KMS-11 (cell line): Measurements from ENCODE around the gene AR.

ENCODE experiments used
- H2AFZ ChIP-seq: fragments of 200-600 bp; sonication (generic); 2 replicates; pipeline ENCODE4 v1.6.1; 2016; ENCODE audit warnings: antibody characterized with exemption, mixed run types, low read depth
- H3K27ac ChIP-seq: fragments of 200-600 bp; sonication (generic); 2 replicates; pipeline ENCODE4 v1.6.1; 2016; ENCODE audit warnings: mild to moderate bottlenecking, mixed run types
- H3K27me3 ChIP-seq: fragments of 200-600 bp; sonication (generic); 2 replicates; pipeline ENCODE4 v1.6.1; 2017; ENCODE audit warnings: mild to moderate bottlenecking, low read depth, mixed run types, moderate library complexity; ENCODE audit not compliant: insufficient read depth
- H3K36me3 ChIP-seq: fragments of 200-600 bp; sonication (generic); 2 replicates; pipeline ENCODE4 v1.6.1; 2017; ENCODE audit warnings: mild to moderate bottlenecking, mixed run types; ENCODE audit not compliant: insufficient read depth
- H3K4me1 ChIP-seq: fragments of 200-600 bp; sonication (generic); 2 replicates; pipeline ENCODE4 v1.6.1; 2016; ENCODE audit warnings: mild to moderate bottlenecking, low read depth, mixed run types; ENCODE audit not compliant: poor library complexity, severe bottlenecking
- H3K4me2 ChIP-seq: fragments of 200-600 bp; sonication (generic); 2 replicates; pipeline ENCODE4 v1.7.0; 2016; ENCODE audit warnings: mild to moderate bottlenecking, mixed run types
- H3K4me3 ChIP-seq: fragments of 200-600 bp; sonication (generic); IDR thresholded peaks from 2 replicates; pipeline ENCODE4 v1.6.1; 2017; ENCODE audit warnings: low read depth, low read length, mixed read lengths; ENCODE audit not compliant: insufficient read depth
- H3K79me2 ChIP-seq: fragments of 200-600 bp; sonication (generic); 2 replicates; pipeline ENCODE4 v1.6.1; 2016; ENCODE audit warnings: low read depth, mixed run types; ENCODE audit not compliant: insufficient read depth
- H3K9ac ChIP-seq: fragments of 200-600 bp; sonication (generic); 2 replicates; pipeline ENCODE4 v1.6.1; 2016; ENCODE audit warnings: mild to moderate bottlenecking, mixed run types
- H4K20me1 ChIP-seq: fragments of 200-600 bp; sonication (generic); 2 replicates; pipeline ENCODE4 v1.6.1; 2016; ENCODE audit warnings: mild to moderate bottlenecking, mixed run types; ENCODE audit not compliant: insufficient read depth
- TF ChIP-seq, protein P1 (sequence below): fragments of 200-600 bp; sonication (generic); conservative IDR thresholded peaks from 2 replicates; pipeline ENCODE4 v1.6.1; 2017; ENCODE audit warnings: low read depth, mild to moderate bottlenecking, antibody characterized with exemption, low read length, moderate library complexity, mixed read lengths

AR gene

DNA sequence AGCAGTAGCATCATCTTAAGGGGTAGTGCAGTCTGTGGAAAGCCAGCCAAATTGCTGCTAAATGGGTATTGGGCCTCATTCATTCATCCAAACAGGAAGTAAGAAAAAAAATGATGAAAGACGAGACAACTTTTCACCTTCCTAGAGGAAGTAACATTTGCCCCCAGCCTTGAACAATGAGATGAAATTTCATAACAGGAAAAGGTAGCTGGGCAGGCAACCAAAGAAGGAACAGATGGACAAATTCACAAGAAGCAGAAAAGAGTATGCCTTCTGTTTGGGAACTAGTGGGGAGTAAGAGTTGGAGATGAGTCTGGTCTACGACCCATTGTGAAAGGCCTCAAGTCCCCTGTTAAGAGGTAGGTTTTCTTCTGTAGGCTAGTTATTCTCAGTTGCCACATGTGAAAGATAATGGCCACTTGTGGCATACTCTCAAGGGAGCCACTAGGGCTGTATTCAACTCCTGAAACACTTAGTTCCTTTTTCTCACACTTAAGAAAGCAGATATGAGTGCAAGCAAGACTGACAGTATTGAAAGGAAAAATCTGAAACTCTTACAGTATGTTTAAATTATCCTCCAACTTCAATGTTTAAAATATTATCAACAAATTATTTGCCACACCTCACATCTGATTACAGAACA is 190.4 kb downstream of the AR start:
- Histone ChIP-seq H3K9ac (no peak overlapping the region), H4K20me1 (no peaks in the 10 kb centered on the region), H2AFZ (no peak overlapping the region), H3K4me1 (no peaks in the 10 kb centered on the region), H3K4me3 (no peak overlapping the region), H3K4me2 (no peak overlapping the region), H3K36me3 (no peaks in the 10 kb centered on the region), H3K27ac (no peak overlapping the region), H3K79me2 (no peaks in the 10 kb centered on the region), H3K27me3 (no peaks in the 10 kb centered on the region)
- TF ChIP-seq, protein P1, sequence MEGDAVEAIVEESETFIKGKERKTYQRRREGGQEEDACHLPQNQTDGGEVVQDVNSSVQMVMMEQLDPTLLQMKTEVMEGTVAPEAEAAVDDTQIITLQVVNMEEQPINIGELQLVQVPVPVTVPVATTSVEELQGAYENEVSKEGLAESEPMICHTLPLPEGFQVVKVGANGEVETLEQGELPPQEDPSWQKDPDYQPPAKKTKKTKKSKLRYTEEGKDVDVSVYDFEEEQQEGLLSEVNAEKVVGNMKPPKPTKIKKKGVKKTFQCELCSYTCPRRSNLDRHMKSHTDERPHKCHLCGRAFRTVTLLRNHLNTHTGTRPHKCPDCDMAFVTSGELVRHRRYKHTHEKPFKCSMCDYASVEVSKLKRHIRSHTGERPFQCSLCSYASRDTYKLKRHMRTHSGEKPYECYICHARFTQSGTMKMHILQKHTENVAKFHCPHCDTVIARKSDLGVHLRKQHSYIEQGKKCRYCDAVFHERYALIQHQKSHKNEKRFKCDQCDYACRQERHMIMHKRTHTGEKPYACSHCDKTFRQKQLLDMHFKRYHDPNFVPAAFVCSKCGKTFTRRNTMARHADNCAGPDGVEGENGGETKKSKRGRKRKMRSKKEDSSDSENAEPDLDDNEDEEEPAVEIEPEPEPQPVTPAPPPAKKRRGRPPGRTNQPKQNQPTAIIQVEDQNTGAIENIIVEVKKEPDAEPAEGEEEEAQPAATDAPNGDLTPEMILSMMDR: no peak

DNA sequence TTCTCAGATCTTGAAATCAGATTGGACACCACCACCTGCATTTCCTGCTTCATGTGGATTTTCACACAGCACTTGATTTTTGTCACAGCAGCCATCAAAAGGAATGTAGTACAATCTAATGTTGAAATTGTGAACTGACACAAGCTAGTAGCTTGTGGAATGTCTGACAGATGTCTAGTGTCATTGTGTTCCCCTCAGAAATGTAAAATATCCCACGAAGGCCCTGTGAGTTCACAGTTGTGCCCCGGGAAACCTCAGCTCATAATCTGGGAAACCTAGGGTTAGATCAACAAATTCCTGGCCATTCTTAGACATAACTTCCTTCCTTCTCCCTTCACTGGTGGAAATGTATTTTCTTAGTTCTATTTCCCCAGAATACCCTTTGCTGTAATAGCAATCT is 205.7 kb downstream of the AR start:
- TF ChIP-seq, protein P1: no peak
- H3K4me2 ChIP-seq: no peak overlapping the region
- H3K9ac ChIP-seq: no peak overlapping the region
- H3K79me2 ChIP-seq: no peaks in the 10 kb centered on the region
- H3K4me1 ChIP-seq: no peaks in the 10 kb centered on the region
- H3K27ac ChIP-seq: no peak overlapping the region
- H3K4me3 ChIP-seq: no peak overlapping the region
- H2AFZ ChIP-seq: no peak overlapping the region
- H3K36me3 ChIP-seq: no peaks in the 10 kb centered on the region
- H3K27me3 ChIP-seq: no peaks in the 10 kb centered on the region
- no peaks in the 10 kb centered on the region for H4K20me1 ChIP-seq

DNA sequence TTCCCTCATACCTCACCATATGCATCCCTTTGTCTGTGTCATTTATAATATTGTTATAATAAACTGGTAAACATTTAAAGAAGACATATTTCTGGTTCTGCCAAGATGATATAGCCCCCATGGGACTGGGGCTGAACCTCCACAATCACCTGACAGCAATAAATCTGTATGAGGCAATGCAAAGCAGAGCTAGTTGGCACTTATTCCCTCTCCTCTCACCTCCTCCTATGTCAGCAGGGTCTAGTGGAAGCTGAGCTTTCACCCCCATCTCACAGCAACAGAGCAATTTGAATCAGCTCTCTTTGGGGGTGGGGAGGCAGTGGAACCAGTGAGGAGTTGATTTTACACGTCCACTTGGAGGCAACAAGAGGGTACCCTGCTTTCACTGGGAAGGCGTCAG is 206.9 kb downstream of the AR start:
- Histone ChIP-seq H3K36me3 (no peaks in the 10 kb centered on the region), H3K79me2 (no peaks in the 10 kb centered on the region), H3K4me3 (no peak overlapping the region), H4K20me1 (no peaks in the 10 kb centered on the region), H3K4me1 (no peaks in the 10 kb centered on the region), H3K4me2 (no peak overlapping the region), H3K9ac (no peak overlapping the region), H3K27me3 (no peaks in the 10 kb centered on the region), H2AFZ (no peak overlapping the region), H3K27ac (no peak overlapping the region)
- TF ChIP-seq, protein P1: no peak

DNA sequence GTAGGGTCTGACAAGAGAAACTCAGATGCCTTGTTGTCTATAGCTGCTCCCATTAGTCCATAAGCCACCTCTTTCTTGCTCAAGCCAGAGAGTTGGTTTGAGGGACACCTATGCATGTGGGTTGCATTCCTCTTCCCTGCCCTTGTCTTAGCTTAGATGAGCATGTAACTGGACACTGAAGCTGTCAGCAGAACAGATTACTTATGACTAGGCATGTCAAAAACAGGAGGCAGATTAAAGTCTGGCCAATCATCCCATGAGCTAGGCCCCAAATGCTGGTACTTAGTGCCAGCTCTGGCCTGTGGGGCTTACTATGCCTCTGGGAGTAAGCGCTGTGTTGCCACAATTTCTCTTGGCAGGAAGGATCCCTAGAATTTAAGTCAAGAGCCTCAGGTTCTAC is 215.2 kb downstream of the AR start:
- no peak overlapping the region for H3K9ac ChIP-seq
- TF ChIP-seq, protein P1: no peak
- H3K27ac ChIP-seq: no peak overlapping the region
- H2AFZ ChIP-seq: no peak overlapping the region
- no peak overlapping the region for H3K4me2 ChIP-seq
- H3K4me3 ChIP-seq: no peak overlapping the region
- no peaks in the 10 kb centered on the region for H4K20me1 ChIP-seq
- H3K79me2 ChIP-seq: no peaks in the 10 kb centered on the region
- H3K27me3 ChIP-seq: no peaks in the 10 kb centered on the region
- H3K4me1 ChIP-seq: no peaks in the 10 kb centered on the region
- no peaks in the 10 kb centered on the region for H3K36me3 ChIP-seq
